ENCODE measurements around the gene OVOL2.
"Not testable (repeated sequence)": the region's sequence is repeated elsewhere in the genome, so short reads cannot be mapped to it uniquely, and the experiment has no call there.

Gene OVOL2

DNA sequence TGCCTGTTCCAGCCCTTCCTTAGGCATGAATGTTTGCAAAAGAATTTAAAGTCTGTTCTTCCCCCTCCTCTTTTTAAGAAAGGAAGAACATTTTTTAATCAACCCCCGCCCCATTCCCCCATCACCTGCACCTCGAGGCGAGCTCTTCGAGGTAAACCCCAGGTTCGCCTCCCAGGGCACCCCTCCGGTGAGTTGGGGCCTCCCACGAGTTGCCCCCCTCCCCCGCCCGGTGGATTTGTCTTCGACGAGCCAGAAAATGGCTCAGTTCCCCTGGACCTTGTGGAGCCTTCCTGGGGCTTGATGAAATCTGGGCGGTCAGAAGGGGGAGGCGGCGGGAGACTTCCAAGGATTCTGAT, 256 bp upstream of the OVOL2 start:
- no peak for DNase-seq (ENCODE audit: low read depth)

DNA sequence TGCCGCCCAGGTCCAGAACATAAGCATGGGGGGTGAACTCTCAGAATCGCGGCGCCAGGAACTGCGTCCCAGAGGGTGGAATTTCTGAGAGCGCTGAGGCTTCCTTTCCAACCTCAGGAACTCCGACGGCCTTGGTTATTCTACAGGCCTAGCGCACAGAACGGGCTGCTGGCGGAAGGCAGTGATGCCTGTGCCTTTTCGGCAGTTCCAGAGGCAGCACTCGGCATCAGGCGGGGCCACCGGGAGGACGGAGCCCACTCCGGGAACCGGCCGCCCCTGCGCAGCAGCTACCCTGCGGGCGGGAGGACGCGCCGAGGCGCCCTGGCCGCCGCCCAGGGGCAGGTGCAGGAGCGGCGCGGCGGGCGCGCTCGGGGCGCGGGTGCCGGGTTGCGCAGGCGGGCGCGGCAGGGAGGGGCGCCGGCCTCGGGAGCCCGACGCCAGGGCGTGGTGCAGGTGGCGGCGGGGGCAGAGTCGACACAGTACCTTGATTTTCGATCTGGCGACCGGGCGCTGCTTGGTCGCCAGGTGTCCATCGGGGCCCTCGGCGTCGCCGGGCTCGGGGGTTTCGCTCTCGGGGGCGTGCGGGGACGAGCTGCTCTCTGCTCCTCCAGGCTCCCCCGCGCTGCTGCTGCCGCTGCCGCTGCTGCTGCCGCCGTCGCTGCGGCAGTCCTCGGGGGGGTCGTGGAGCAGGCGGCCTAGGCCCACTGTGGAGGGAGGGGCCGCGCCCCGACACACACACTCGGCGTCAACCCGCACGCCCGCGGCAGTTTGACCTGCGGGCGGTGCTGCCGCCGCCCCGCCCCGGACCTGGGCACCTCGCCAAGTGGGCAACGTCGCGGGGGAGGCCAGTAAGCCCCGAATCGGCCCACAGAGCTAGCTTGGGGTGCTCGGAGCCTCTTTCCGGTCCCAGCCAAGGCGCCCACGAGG, 1.3 kb downstream of the OVOL2 start:
- no peak for DNase-seq (ENCODE audit: low read depth)

DNA sequence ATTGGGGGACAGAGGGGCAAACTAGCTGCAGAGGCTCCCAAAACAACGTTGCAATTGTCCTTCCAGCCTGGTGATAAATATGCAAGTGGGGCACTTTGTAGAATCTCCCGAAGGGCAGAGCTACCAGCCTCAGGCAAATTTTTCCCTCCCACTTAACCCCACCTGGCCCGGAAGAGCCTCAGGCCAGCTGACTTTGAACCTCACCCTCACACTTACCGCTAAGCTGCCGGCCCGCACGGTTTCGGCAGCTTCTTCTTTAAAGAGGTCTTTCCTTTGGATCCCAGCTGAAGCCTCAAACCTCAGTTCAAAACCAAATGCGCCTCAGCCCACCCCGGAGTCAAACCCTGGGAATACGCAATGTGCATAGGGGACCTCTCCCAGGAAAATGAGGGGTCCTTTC, 2.5 kb downstream of the OVOL2 start:
- DNase-seq (ENCODE audit: low read depth) = no peak

DNA sequence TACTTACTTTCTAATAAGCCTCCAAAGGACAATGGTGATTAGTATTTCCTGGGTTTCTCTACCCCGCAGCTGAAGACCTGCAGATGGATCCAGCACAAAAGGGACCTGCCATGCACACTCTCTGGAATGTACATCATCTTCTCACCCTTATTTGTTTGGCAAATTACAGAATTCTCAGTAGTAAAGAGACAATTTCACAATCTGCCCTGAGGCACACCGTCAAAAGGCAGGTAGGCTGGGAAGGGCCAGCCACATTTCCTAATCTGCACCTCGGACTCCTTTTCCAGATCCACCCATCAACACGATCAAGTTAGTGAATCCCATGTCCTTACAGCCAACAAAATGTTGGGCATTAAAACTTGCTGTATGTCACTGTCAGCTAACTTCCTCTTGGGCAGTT, 4.9 kb downstream of the OVOL2 start:
- DNase-seq (ENCODE audit: low read depth) = no peak

DNA sequence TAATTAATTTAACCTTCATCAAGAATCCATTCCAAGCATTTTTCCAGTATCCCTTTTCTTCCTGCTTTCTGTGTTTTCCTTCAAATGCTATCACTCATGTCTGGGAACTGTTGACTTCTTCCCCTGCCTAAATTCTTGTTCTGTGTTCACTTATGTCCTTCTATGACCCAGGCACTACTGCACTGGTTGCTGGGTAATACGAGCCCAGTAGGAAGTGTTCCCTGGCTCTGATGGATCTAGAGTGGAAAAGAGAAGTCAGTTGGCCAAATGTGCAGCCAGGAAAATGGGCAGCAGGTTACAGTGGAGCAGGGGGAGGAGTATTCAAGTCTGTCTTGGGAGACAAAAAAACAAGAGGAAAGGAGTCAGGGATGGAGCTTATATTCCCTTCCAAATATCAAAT, 7.1 kb downstream of the OVOL2 start:
- no peak for DNase-seq (ENCODE audit: low read depth)

DNA sequence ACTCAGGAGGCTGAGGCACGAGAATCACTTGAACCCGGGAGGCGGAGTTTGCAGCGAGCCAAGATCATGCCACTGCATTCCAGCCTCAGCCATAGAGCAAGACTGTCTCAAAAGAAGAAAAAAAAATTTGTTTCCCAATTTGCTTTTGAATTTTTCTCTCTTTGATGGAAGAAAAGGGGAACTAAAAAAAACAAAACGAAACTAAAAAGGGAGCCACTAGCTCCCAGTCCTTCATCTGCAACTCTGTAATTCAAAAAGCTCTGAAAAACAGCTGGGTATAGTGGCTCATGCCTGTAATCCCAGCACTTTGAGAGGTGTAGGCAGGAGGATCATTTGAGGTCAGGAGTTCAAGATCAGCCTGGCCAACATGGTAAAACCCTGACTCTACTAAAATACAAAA, 9.5 kb downstream of the OVOL2 start:
- no peak for DNase-seq (ENCODE audit: low read depth)

DNA sequence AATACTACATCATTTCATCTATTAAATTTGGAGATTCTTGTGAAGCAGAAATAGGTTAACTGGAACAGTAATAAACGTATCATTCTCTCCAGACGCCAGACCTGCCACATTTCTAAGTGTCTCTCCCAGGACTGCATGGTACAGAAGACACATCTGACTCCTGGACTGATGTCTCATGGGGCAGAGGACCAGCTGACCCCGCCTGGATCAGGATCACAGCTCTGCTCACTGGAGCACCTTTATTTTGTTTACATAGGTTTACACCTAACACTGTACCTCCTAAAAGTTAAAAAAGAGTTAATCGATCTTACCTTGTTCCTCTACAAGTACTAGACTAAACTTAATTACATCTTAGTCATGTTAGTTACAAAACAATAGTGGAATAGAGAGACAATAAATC, 11.2 kb downstream of the OVOL2 start:
- DNase-seq (ENCODE audit: low read depth) = no peak

DNA sequence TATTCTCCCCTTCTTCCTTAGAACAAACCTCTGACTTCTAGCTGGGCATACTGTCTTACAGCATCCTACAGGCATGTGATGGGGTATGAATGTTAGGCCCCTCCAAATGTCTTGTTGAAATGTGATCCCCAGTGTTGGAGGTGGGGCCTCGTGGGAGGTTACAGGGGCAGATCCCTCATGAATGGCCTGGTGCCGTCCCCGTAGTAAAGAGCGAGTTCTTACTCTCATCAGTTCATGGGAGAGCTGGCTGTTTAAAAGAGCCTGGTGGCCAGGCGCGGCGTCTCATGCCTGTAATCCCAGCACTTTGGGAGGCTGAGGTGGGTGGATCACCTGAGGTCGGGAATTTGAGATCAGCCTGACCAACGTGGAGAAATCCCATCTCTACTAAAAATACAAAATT, 15.5 kb downstream of the OVOL2 start:
- DNase-seq (ENCODE audit: low read depth) = no peak

DNA sequence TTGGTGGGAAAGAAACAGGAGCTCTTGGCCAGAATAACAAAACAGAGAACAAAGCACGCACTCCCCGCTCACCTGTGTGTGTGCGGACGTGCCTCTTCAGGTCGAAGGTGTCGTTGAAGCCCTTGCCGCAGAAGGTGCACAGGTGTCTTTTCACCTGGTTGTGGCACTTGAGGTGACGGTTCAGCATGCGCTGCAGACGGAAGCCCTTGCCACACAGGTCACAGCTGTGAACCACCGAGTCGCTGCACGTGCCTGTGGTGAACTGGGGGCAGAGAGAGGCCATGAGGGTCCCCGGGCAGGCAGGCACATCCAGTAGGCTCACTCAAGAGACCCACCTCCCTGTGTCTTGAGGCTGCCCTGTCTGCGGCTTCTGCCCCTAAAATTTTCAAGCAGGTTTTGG, 16.3 kb downstream of the OVOL2 start:
- DNase-seq (ENCODE audit: low read depth) = no peak

DNA sequence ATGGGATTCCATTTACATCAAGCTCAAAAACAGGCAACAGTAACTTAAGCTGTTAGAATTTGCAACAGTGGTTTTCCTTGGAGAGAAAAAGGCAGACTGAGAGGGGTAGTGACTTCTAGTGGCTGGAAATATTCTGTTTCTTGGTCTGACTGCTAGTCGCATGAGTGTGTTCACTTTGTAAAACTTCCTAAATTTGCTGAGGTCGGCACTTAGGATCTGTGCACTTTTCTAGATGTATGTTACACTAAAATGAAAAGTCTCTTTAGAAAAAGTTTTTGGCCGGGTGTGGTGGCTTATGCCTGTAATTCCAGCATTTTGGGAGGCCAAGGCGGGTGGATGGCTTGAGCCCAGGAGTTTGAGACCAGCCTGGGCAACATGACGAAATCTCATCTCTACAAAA, 18.7 kb downstream of the OVOL2 start:
- DNase-seq (ENCODE audit: low read depth) = no peak

DNA sequence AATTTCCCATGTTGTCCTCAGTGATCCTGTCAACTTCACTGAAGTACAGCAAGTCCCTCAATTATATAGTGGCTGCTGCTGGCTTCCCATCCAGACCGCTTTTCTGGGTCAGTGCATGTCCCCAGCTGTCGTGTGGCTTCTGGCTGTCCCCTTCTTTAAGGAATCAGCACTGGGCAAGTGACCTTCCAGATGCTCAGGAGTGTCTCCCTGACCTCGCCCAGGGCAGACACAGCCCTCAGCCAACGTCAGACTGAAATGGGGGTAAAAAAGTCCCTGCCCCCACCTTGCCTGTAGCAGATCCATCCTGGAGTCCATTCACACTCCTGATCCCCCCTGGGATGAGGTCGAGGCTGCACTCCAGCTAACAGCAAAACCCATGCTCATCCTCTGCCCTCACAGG, 23.7 kb downstream of the OVOL2 start:
- no peak for DNase-seq (ENCODE audit: low read depth)

DNA sequence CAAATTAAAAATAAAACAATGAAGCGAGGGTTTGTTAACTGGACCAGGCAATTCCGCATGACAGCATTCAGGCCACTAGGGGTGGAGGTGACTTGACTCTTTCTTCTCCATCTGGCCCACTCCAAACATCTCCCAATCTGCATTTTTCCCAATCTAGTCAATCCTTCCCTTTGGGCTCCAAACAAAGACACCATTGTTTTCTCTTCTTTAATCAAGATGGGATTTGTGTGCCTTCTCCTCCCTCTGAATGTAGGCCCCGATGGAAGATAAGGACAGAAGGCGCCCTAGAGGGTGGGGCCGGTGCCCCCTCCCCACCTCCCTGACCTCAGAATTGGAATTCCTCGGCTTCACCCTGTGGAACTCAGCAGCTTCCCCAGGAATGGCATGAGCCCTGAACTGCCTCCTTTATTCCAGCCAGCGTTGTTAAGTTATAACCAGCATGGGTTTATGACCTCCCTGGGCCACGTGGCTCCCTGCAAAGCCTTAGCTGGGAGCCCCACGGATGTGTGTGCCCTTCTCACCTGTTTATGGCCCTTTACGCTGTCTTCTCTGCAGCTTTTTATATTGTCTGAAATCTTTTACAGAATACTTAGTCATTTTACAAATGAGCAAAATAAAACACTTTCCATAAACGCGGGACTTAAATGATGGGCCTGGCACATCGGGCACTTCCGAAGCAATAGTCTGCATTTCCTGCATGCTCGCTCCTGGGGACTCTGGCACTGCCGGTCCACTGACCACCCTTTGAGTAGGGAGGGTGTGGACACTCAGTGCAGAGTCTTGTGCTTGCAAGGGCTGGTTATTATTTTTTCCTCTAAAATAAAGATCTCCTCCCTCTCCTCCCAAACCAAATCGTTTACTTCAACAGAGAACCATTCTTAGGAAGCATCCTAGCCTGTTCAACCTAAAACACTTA, 24.5 kb downstream of the OVOL2 start:
- no peak for DNase-seq (ENCODE audit: low read depth)

DNA sequence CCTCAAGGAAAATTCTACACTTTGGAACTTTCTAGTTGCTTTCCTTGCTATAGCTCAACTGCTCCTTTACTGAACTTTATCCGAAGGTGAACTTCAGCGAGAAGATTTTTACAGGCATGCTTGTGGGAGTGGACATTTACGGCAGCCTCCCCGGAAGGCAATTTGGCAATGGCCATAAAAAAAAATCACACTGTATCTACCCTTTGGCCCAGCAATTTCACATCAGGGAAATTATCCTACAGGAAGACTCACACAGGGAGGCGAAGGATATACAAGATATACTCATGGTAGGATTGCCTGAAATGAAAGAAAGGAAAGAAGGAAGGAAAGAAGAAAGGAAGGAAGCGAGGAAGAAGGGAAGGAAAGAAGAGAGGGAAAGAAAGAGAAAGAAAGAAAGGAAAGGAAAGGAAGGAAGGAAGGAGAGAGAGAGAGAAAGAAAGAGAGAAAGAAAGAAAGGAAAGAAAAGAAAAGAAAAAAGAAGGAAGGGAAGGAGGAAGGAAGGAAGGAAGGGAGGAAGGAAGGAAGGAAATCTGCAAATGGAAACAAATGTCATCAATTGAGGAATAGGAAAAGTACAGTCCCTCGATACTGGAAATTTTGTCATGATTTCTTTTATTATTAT, 25.7 kb downstream of the OVOL2 start:
- DNase-seq (ENCODE audit: low read depth) = no peak

DNA sequence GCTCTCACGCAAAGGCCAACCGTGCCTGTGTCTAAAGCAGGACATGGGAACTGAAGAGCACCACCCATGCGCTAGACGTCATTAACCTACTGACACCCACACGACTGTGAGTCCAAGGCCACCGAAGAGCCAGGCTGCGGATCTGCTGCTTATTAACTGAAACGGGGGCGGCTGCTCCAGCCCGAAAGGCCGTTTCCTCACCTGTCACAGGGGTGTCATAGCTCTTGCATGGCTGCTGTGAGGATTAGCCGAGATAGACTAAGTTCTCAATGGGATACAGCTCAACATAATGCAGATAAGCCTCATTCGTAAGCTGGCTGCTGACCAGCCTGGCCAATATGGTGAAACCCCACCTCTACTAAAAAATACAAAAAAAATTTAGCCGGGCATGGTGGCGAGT, 26.7 kb downstream of the OVOL2 start:
- no peak for DNase-seq (ENCODE audit: low read depth)

DNA sequence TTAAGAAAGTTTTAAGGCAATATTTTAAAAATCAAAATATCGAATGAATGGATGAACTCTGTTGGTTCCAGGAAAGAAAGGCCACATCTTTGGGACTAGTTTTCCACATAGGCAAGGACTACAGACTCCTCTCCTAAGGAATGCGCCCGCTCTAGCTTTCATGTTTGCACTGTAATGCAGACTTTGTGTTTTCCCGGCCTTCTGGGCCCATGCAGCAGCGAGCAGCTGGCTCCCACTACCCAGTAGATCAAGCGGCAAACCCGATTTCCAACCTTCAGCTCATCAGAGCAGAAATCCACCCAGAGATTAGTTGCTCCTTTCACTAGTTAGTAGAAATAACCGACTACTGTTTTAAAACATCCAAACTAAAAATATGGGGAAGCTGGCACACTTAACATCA, 27.7 kb downstream of the OVOL2 start:
- DNase-seq (ENCODE audit: low read depth) = no peak

DNA sequence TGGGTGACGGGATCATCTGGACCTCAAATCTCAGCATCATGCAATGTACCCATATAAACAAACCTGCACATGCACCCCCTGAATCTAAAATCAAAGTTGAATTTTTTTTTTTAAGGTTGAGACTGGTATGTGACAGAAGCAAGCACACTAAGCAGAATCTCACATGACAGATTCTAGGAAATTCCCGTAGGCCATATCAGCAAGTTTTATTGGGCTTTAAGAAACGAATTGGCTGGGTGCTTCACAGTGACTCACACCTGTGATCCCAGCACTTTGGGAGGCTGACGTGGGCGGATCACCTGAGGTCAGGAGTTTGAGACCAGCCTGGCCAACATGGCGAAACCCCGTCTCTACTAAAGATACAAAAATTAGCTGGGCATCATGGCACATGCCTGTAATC, 30.7 kb downstream of the OVOL2 start:
- not testable (repeated sequence) for DNase-seq (ENCODE audit: low read depth)

DNA sequence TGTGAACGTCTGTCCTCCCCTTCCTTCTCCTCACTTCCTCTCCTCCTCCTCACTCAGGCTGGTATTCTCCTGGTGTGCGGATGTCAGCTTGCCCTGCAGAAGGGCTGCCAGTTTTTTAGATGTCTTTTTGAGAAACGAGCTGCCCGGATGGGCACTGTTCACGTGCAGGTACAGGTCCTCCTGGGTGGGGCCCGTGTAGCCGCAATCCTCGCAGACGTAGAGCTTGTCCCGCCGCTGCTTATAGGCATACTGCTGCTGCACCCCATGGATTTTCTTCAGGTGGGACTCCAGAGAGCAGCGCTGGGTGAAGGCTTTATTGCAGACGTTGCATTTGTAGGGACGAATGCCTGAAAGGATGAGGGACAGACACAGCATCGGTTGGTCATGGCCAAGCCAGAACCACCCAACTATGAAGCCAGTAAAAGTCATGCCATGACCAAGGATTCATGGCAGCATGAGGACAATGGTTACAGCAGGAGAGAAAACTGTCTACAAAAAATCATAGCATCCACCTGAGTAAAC, 33.0 kb downstream of the OVOL2 start:
- DNase-seq (ENCODE audit: low read depth) = no peak

DNA sequence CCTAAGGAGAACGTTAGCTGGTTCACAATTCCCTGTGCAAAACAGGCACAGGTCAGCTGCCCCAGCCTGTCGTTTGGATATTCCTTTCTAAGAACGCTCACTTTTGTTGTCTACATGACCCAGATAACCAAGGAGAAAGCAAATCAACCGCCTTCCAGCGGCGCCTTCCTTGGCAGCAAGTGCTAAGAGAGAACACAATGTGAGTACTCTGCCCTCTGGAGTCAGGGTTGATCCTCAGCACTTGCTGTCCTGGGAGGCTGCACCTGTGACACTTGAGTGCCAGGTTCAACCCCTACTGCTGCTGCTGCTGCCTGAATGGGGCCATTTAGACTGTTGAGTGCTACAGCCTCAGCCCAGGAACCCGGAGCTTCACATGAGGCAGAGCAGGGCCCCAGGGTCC, 36.8 kb downstream of the OVOL2 start:
- DNase-seq (ENCODE audit: low read depth) = no peak

DNA sequence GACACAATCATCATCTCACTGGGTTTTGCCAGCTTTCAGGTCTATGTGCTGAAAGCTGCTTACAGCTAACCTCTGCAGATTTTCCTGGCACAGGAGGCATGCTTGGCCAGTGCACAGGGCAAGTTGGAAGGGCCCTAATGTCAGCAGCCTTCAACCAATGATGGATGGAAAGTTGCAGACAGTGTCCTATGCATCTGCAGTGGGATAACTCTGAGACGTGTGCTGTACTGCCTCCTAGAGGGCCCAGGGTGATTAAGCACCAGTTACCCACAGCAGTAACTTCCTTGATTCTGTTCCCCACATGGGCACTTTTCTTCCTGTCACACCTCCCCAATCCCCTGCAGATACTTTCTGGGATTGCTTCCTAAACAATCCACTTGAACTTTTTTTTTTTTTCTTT, 38.6 kb downstream of the OVOL2 start:
- no peak for DNase-seq (ENCODE audit: low read depth)

DNA sequence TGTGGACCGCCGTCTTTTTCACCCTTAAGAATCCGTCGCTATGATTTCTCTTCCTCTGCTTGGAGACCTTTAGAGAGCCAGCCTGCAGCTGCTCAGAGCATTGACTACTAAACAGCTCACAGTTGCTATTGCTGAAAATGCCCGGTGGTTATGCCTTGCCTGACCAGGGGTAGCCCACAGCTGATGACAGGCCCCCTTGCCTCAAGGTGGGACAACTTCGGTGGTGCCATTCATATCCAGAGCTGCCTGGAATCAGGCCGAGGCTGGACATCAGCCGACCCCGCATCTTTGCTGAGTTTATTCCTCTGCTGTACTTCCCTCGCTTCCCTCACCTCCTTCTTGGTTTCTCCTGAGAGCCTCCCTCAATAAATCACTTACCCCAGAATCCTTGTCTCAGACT, 39.6 kb downstream of the OVOL2 start:
- no peak for DNase-seq (ENCODE audit: low read depth)

DNA sequence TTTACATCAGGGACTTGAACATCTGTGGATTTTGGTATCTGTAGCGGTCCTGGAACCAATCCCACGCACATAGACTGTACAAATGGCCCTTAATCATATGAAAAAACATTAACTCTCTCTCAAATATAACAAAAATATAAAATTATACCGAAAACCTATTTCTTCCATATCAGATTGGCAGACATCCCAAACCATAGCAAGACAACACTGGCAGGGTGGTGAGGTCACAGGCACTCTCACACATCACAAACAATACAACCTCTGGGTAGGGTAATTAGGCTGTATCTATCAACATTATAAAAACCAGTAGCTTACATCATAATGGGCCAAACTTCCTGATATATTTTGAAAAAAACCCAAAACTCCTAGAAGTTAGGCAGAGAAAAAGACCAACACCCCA, 40.9 kb downstream of the OVOL2 start:
- no peak for DNase-seq (ENCODE audit: low read depth)

DNA sequence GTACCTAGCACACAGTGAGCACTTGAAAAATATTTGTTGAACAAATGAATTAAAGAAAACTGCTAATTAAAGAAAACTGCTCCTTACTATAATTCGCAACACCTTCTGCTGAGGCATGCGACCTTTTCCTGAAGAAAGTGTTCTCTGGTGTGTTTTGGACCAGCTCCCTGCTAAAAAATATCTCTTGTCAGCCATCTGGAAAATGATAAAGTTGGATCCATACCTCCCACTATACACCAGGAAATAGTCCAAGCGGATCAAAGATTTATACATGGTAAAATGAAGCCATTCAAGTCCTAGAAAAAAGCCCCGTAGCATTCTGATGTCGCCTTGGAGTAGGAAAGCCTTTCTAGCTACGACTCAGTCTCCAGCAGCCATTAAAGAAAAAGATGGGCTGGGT, 43.3 kb downstream of the OVOL2 start:
- no peak for DNase-seq (ENCODE audit: low read depth)

DNA sequence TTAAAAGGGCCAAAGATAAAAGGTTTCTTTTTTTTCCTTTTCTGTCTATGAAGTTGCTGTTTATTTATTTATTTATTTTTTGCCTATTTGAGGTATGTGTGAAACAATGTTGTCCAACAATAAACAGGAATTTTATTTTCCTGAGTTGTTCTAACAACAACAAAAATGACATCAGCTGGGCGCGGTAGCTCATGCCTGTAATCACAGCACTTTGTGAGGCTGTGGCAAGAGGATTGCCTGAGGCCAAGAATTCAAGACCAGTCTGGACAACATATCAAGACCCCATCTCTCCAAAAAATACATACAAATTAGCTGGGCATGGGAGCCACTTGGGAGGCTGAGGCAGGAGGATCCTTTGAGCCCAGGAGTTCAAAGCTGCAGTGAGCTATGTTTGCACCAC, 44.8 kb downstream of the OVOL2 start:
- no peak for DNase-seq (ENCODE audit: low read depth)
